GM18861 (cell line): ENCODE results near the gene SLC25A24.
"Not testable (repeated sequence)": the region's sequence is repeated elsewhere in the genome, so short reads cannot be mapped to it uniquely, and the experiment has no call there.

Experiments
- ATAC-seq: cut with Tn5 transposase; IDR thresholded peaks from one replicate; pipeline ENCODE4 v1.9.1; 2021; ENCODE audit not compliant: unreplicated experiment

Gene SLC25A24

DNA sequence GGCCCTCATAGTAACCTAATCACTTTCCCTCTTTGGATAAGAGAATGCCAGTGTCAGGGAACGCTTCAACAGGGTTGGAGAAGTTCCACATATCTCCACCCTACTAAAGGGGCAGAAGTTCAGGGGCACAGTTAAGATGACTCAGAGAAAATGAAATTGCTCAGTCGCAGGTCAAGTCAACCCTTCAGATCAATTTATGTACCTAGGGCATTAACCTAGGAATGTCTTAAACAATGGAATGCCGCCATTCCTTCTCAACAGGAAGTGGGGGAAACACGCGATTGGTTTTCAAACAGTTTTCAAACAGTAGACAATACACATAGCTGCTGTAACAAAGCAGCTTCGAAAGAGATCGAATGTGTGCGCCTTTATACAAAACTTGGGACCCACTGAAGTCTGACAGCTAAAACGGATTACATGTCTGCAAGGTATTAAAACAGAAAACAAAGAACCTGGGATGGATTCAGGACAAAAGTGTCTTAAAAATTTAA lies 897 bp downstream of the SLC25A24 start:
- ATAC-seq: no peak

DNA sequence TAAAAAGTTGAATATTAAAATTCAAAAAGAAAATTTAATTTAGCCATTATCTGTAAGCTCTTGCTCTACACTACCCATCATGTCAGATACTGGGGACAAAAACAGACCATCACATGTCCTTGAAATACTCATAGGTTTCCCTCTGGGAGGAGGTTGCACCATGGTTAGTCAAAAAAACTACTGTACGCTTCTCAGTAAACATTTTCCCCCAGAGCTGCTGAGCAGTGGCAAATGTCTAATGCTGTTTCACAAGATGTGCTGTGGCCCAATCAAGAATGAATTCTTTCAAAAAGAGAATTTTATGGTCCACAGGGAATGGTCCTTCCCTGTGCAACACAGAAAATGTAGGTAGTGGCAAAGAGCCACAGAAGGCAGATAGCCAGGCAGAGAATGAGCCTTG lies 6.1 kb downstream of the SLC25A24 start:
- ATAC-seq: no peak

GRCh38 chr1:108193333-108193732 lies 6.8 kb downstream of the SLC25A24 start:
- ATAC-seq: no peak

- no peak for ATAC-seq
Measured at GRCh38 chr1:108192581-108192980, 7.6 kb downstream of the SLC25A24 start.

DNA sequence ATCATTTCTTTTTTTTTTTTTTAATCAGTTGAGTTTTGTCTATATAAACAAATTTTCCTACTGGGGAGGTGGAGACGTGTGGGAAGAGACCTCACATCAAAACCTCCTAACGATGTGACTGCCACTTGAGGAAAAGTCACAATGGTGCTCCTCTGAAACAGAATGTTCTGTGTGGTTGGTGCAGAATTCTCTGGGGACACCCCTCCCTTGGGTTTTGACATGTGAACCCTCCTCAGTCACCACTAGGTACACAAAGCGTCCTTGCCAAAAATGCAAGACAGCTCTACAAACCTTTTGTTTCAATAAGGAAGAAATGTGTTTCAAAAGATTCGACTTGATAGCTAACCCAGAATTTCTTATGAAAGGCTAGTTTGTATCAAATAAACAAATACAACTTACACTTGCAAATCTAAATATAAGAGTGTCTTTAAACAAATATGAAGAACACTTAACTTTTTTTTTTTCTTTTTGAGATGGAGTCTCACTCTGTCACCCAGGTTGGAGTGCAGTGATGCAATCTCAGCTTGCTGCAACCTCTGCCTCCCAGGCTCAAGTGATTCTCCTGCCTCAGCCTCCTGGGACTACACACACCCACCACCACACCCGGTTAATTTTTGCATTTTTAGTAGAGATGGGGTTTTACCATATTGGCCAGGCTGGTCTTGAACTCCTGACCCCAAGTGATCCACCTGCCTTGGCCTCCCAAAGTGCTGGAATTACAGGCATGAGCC lies 9.3 kb downstream of the SLC25A24 start:
- ATAC-seq: peak; percentile 70

DNA sequence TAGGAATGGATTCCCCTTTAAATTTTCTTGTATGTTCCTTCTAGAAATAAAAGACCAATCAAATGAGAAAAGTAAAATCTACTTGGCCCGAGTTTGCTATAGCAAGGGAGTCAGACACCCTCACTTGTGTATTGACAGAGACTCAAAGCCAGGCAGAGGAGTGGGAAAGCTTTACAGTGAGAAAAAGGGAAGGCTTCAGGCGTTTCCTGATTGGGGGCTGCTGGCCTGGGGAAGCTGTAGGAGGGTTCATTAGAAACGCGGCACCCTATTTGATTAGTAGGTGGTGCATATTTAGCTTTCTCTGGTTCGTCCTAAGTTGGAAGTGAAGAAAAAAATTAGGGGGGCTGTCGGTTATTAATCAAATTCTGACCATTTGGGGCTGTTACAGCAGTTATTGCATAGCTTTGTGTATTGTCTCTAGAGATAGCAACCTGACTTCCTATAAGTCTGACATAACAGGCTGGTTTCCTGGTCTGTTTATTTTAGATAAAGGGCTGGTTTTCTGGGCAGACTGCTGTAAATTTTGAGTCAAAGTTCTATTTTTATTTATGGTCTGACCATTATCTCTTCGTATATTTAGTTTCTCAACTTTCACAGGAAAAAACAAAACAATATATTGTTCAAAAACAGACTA lies 10.0 kb downstream of the SLC25A24 start:
- ATAC-seq: no peak

GRCh38 chr1:108188801-108189200 lies 11.3 kb downstream of the SLC25A24 start:
- ATAC-seq: no peak

GRCh38 chr1:108182959-108183700 lies 17.0 kb downstream of the SLC25A24 start:
- no peak for ATAC-seq

DNA sequence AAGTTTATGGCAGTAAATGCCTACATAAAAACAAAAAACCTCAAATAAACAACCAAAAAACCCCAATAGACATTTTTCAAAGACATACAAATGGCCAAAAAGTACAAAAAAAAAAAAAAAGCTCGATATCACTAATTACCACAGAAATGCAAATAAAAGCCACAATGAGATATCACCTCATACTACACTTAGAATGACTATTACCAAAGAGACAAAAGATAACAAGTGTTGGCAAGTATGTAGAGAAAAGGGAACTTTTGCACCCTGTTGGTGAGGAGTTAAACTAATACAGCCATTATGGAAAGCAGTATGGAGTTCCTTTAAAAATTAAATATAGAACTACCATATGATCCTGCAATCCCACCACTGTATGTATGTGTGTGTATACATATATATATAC lies 21.1 kb downstream of the SLC25A24 start:
- ATAC-seq: no peak

DNA sequence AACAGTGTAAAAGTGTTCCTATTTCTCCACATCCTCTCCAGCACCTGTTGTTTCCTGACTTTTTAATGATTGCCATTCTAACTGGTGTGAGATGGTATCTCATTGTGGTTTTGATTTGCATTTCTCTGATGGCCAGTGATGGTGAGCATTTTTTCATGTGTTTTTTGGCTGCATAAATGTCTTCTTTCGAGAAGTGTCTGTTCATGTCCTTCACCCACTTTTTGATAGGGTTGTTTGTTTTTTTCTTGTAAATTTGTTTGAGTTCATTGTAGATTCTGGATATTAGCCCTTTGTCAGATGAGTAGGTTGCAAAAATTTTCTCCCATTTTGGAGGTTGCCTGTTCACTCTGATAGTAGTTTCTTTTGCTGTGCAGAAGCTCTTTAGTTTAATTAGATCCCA lies 37.7 kb downstream of the SLC25A24 start:
- not testable (repeated sequence) for ATAC-seq

DNA sequence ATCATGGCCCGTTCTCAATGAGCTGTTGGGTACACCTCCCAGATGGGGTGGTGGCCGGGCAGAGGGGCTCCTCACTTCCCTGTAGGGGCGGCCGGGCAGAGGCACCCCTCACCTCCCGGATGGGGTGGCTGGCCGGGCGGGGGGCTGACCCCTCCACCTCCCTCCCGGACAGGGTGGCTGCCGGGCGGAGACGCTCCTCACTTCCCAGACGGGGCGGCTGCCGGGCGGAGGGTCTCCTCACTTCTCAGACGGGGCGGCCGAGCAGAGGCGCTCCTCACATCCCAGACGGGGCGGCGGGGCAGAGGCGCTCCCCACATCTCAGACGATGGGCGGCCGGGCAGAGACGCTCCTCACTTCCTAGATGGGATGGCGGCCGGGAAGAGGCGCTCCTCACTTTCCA lies 40.2 kb downstream of the SLC25A24 start:
- not testable (repeated sequence) for ATAC-seq

- no peak for ATAC-seq
Measured at GRCh38 chr1:108158893-108159453, 41.2 kb downstream of the SLC25A24 start.

DNA sequence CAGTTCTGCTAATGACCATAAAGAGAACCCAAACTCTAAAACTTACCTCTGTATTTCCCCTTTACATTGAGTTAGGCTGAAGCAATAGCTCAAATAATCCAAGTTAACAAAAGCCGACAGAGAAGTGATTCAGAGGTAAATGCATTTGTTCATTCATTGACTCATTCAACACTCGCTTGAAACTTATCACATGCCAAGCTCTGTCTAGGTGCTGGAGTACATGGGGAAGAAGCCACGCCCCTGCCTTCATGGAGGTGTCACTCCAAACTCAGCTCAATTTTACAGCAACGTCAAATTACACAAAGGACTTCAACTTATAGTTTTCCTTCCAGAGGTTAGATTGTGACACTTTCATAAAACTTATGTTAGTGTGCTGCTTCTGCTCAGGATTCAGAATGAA lies 45.8 kb downstream of the SLC25A24 start:
- ATAC-seq: no peak

DNA sequence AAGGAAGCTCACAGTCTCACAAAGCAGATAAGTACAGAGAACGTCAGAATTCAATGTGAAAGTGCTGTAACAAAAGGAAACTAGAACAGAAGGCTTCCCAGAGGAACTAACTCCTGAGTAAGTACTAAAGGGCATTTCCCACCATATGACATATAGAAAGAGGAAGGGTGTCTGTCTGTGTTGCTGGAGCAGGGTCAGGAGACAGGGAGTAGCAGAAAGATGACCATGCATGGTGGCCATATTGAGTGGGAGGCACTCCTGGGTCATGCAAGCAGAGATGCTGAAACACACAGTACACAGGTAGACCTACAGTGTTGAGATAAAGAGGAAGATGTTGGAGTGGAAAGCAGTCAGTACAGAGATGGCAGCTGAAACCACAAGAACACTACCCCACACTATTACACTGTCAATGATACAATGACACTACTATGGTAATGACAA lies 47.3 kb downstream of the SLC25A24 start:
- ATAC-seq: no peak

DNA sequence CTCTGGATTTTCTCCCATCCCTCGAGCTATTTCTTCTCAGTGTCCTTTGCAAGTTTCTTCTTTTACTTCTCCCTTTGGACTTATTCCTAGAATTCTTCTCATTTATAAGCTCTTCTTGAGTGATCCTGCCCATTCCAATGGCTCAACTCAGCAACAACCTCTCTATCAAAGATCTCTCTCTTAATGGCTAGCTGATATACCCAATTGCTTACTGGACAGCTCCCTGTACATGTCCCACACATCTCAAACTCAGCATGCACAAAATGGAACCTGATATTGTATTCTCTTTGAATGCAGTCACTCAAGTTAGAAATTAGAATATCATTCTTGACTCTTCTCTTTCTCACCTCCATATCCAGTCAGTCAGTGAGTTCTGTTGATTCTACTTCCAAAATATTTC lies 48.6 kb downstream of the SLC25A24 start:
- ATAC-seq: no peak

GRCh38 chr1:108149796-108150467 lies 50.2 kb downstream of the SLC25A24 start:
- ATAC-seq: no peak

DNA sequence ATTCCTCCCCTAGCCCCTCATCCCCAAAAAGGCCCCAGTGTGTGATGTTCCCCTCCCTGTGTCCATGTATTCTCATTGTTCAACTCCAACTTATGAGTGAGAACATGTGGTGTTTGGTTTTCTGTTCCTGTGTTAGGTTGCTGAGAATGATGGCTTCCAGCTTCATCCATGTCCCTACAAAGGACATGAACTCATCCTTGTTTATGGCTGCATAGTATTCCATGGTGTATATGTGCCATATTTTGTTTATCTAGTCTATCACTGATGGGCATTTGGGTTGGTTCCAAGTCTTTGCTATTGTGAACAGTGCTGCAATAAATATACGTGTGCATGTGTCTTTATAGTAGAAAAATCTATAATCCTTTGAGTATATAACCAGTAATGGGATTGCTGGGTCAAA lies 55.6 kb downstream of the SLC25A24 start:
- ATAC-seq: not testable (repeated sequence)

DNA sequence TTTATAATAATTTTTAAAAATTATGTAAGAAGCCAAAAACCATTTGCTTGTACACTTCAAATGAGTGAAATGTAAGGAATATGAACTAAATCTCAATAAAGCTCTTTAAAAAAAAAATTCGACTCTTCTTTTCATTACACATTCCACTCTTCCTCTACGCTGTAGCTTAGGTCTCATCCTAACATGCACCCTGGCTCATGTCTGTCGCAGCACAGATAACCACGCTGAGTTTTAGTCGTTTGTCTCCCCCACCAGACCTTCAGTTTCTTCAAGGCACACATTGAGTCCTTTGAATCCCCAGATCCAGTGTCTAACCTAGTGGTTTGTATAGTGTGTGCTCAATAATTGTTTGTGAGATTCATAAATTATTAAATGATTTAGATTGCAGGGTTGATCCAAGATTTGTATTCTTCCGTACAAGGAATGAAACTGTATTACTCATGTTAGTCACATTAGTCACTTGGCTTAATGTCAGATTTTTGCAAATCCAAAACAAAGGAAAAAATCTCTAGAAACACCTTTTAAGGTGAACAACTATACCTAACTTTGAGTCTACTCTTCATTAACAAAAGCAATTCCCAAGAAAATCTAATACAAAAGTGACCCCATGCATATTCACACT lies 57.3 kb downstream of the SLC25A24 start:
- ATAC-seq: no peak

DNA sequence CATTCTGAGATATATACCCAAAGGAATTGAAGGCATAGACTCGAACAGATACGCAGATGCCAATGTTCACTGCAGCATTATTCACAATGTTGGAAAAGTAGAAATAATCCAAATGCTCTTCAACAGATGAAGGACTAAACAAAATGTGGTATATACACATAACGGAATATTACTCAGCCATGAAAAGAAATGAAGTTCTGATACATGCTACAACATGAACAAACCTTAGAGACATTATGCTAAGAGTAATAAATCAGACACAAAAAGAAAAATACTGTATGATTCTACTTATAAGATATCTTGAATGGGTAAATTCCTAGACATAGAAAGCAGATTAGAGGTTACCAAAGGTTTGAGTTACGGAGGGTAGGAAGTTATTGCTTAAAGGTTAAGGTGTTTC lies 57.9 kb downstream of the SLC25A24 start:
- ATAC-seq: no peak

GRCh38 chr1:108141621-108142020 lies 58.5 kb downstream of the SLC25A24 start:
- ATAC-seq: no peak
